T-helper 1 cell treated with Interleukin-12 subunit alpha and Interleukin-12 subunit beta and Interleukin-4 antibody, amounts not matched to agents 30 μg/mL and 1 μg/mL, for 36 hours (primary cell): Measurements from ENCODE around the gene PMPCA.

Source experiments
- H3K27ac Mint-ChIP-seq: one replicate; pipeline ENCODE4 v1.8.0; 2021; ENCODE audit warnings: mild to moderate bottlenecking, mixed read lengths
- H3K27me3 Mint-ChIP-seq: one replicate; pipeline ENCODE4 v1.8.0; 2021; ENCODE audit warnings: low read depth, mixed read lengths
- H3K36me3 Mint-ChIP-seq: one replicate; pipeline ENCODE4 v1.8.0; 2021; ENCODE audit warnings: low read depth, mixed read lengths
- H3K4me1 Mint-ChIP-seq: one replicate; pipeline ENCODE4 v1.8.0; 2021; ENCODE audit warnings: low read depth, mixed read lengths
- H3K4me3 Mint-ChIP-seq: one replicate; pipeline ENCODE4 v1.8.0; 2021; ENCODE audit warnings: mild to moderate bottlenecking, moderate library complexity, mixed read lengths
- H3K9me3 Mint-ChIP-seq: one replicate; pipeline ENCODE4 v1.8.0; 2021; ENCODE audit warnings: mixed read lengths

The PMPCA gene

DNA sequence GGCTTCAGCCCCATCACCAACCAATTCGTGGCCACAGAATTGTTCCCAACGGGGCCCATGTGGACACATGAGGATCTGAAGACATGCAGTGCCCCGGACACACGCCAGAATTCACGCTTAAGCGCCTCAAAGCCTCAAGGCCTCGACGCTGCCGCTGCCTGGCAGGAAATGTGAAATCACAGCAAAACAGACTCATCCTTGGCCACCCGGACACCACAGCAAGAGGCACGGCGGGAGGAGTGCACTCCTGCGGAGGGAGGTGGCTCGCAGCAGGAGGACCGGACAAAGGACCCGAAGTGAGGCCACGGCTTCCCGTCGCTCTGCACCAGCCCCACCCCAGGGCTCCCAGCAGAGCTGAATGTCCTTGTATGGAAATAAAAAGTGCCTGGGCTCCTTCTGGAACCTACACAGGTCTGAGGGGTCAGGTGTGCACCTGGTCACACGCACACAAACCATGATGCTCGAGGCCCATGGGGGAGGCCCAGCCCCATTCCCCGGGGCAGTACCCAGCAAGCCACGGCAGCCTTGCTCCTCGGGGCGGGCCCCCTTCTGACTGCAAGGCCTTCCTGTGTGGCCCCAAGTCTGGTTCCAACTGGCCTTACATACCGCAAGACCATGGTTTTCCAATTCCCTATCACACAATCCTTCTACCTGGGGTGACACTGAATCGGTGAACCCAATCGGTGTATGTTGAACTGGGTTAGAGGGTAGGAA, 62.3 kb downstream of the PMPCA start:
- H3K27me3 Mint-ChIP-seq: no peaks in the 10 kb centered on the region
- H3K4me1 Mint-ChIP-seq: peaks cover under 1% of the 10 kb centered on the region
- peaks cover 20% of the 10 kb centered on the region for H3K36me3 Mint-ChIP-seq
- no peak overlapping the region for H3K27ac Mint-ChIP-seq
- H3K4me3 Mint-ChIP-seq: no peak overlapping the region
- no peaks in the 10 kb centered on the region for H3K9me3 Mint-ChIP-seq

DNA sequence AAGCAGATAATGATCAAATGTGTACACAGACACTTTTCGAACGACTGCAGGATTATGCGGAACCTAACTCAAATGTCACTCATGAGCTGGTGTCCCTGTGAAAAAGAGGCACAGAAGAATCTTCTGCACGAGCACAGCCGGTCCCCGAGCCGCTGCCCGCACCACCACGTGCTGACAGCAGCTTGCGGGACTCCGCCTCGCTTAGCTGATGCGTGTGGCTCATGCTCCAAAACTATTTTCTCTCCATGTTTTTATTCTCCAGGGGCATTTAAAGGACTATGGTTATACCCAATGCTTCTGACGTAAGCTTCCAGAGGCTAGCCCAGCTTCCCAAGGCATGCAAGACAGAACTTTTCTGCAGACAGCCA, 62.9 kb downstream of the PMPCA start:
- Mint-ChIP-seq H3K9me3 (no peaks in the 10 kb centered on the region), H3K4me1 (peaks cover 2% of the 10 kb centered on the region), H3K27me3 (no peaks in the 10 kb centered on the region), H3K4me3 (no peak overlapping the region), H3K27ac (no peak overlapping the region), H3K36me3 (peaks cover 20% of the 10 kb centered on the region)
